ENCODE measurements around the gene ZNF341. TPM values are rescaled to one million over a fixed set of nuclear protein-coding genes. Genes with fewer than 3 reads are reported as not detected.
A peak's percentile ranks its signal among the peaks of the same experiment; 100 is the strongest.

The ZNF341 gene
- total and polyA plus RNA-seq, 9 of the 15 experiments (the other 6 are each of a cell fraction or from before 2014, with no cell fraction given) = 0.08 to 2.6 (median 1.0) TPM

DNA sequence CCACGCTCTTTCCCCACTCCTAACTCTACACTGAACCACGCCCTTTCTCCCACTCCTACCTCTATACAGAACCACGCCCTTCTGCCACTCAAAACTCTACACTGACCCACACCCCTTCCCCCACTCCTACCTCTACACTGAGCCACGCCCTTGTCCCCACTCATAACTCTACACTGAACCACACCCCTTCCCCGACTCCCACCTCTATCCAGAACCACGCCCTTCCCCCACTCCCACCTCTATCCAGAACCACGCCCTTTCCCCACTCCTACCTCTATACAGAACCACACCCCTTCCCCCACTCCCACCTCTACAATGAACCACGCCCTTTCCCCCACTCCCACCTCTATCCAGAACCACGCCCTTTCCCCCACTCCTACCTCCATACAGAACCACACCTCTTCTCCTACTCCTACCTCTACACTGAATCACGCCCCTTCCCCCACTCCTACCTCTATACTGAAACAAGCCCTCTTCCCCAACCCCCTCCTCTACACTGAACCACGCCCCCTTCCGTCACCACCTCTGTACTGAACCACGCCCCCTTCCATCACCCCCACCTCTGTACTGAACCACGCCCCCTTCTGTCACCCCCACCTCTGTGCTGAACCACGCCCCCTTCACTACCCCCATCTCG is 21.8 kb upstream of the ZNF341 start (continued):
- TF ChIP-seq RNF2 (IDR thresholded peaks at IDR 0.05) (no peak), ZNF75A (CRISPR knock-in tag; IDR thresholded peaks at IDR 0.05) (no peak)
- TF ChIP-seq, protein P1, sequence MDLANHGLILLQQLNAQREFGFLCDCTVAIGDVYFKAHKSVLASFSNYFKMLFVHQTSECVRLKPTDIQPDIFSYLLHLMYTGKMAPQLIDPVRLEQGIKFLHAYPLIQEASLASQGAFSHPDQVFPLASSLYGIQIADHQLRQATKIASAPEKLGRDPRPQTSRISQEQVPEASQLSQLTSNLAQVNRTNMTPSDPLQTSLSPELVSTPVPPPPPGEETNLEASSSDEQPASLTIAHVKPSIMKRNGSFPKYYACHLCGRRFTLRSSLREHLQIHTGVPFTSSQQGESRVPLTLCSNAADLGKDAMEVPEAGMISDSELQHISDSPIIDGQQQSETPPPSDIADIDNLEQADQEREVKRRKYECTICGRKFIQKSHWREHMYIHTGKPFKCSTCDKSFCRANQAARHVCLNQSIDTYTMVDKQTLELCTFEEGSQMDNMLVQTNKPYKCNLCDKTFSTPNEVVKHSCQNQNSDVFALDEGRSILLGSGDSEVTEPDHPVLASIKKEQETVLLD (IDR thresholded peaks at IDR 0.05) = peak; percentile 76
- TF ChIP-seq, protein P2, sequence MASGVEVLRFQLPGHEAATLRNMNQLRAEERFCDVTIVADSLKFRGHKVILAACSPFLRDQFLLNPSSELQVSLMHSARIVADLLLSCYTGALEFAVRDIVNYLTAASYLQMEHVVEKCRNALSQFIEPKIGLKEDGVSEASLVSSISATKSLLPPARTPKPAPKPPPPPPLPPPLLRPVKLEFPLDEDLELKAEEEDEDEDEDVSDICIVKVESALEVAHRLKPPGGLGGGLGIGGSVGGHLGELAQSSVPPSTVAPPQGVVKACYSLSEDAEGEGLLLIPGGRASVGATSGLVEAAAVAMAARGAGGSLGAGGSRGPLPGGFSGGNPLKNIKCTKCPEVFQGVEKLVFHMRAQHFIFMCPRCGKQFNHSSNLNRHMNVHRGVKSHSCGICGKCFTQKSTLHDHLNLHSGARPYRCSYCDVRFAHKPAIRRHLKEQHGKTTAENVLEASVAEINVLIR (CRISPR knock-in tag; IDR thresholded peaks at IDR 0.05) = no peak

DNA sequence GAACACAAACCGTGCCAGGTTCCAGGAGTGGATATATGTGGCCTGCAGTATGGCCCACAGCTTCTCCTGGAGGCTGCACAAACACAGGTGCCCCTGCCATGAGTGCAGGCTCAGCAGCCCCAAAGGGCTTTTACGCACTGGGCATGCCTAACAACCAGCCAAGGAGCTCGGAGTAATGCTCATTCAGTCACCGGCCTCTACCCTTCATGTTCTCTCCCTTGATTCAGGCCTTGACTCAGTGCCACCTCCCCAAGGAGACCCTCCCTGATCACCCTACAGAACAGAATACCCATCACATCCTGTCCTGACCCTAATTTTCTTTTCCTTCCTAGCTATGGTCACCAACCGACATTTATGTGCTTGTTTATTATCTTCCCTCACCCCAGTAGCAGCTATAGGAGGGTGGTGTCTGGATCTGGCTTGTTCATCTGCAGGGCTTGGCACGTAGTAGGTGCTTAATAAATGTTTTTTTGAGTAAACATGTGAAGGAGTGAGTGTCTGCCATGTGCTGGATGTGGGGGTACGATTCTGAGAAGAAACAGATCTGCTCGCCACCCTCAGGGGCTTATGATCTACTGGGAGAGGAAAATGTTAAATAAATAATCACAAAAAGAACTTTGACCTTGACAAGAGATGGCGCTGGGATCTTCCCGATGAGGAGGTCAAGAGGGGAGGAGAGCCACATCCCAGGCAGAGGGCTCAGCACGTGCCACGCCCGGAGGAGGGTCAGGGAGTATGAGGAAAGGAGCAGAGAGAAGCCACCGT is 20.9 kb upstream of the ZNF341 start:
- intact Hi-C loops (cut with micrococcal nuclease) (no loop called here), in situ Hi-C loops (cut with MboI) (no loop called here)
- peak; percentile 79 for TF ChIP-seq ZKSCAN1 (IDR thresholded peaks at IDR 0.05; ENCODE audit: low read depth, low read length)
- TF ChIP-seq BHLHE40 (IDR thresholded peaks at IDR 0.05; ENCODE audit: low read length) = peak; percentile 43
- no peak for TF ChIP-seq KLF13 (tag; IDR thresholded peaks at IDR 0.05; ENCODE audit: borderline replicate concordance, low read depth)
- ChIA-PET CTCF (ENCODE audit: low intra/inter-chr PET ratio) (no interaction called here), POLR2A (interaction anchor here (1.1 kb wide), 1 partner anchor 9 kb away, joined by 5 read pairs; the partner anchor contains the start of gene PXMP4)
- Histone ChIP-seq H3K4me3 (no peak overlapping the region), H3K27ac (ENCODE audit: extremely low read depth, low read depth, low read length) (peak overlapping the region; percentile 15; the same call in 2 of the 3 replicates), H3K27me3 (ENCODE audit: control insufficient read depth in 2 of 2, insufficient read depth in 2 of 2, low read length in 2 of 2) (no peaks in the 10 kb centered on the region), H3K36me3 (ENCODE audit: control insufficient read depth, insufficient read depth, low read length) (peaks cover 31% of the 10 kb centered on the region; the same call in 2 of the 3 replicates), H3K9me3 (replicated peaks; ENCODE audit: control insufficient read depth, insufficient read depth, low read depth, low read length) (no peaks in the 10 kb centered on the region), H4K20me1 (replicated peaks; ENCODE audit: control insufficient read depth, insufficient read depth, low read length) (no peaks in the 10 kb centered on the region), H3K9me1 (ENCODE audit: control insufficient read depth, insufficient read depth, low read length) (no peaks in the 10 kb centered on the region), H2AFZ (ENCODE audit: low read depth, low read length) (no peak overlapping the region), H3K4me1 (replicated peaks in 1 of 2; ENCODE audit: control insufficient read depth in 2 of 2, insufficient read depth in 2 of 2, low read length in 2 of 2) (peaks cover 19 to 27% of the 10 kb centered on the region in 2 experiments), H3K4me2 (ENCODE audit: insufficient read depth, low read length) (0 out of 2 replicates have a peak overlapping the region, but pooled peaks have one; percentile 3), H3K79me2 (ENCODE audit: control insufficient read depth, insufficient read depth, low read length) (no peaks in the 10 kb centered on the region), H3K9ac (ENCODE audit: insufficient read depth in 1 of 2, low read depth in 2 of 2, low read length in 2 of 2) (peak overlapping the region in 1 of 2 experiments; percentile 85; a peak in 2 of 4 replicates)
- ATAC-seq (no peak), FAIRE-seq (no peak), DNase-seq (ENCODE audit: extremely low read depth in 1 of 4, low spot score in 3 of 4) (no peak)
- WGBS (ENCODE audit: insufficient coverage, low coverage, missing lambda C conversion rate) = 65% methylated on average over 12 of the region's 14 CpGs
- BruUV-seq (replicated peaks) = no TSS peak

Measured in K562 (cell line).